ENCODE data around the gene FCHSD2. TPM values are rescaled to one million over a fixed set of nuclear protein-coding genes. Genes with fewer than 3 reads are reported as not detected.
A peak's percentile ranks its signal among the peaks of the same experiment; 100 is the strongest.

The FCHSD2 gene
- total and polyA plus RNA-seq, 2 donors (not counting 3 experiments of a cell fraction or from before 2014, with no cell fraction given), result 20.8 to 56.9 TPM

- no TSS peak for BruUV-seq (replicated peaks)
- Histone ChIP-seq H2AFZ (ENCODE audit: low read depth, low read length) (no peak overlapping the region), H3K4me2 (ENCODE audit: insufficient read depth, low read length) (peak overlapping the region; percentile 70), H3K9me3 (replicated peaks; ENCODE audit: control insufficient read depth, insufficient read depth, low read length) (no peaks in the 10 kb centered on the region), H3K36me3 (ENCODE audit: control insufficient read depth in 2 of 2, extremely low read depth in 1 of 2, insufficient read depth in 2 of 2, low read length in 2 of 2) (peaks cover 0 to 4% of the 10 kb centered on the region in 2 experiments), H3K4me3 (replicated peaks in 1 of 3; ENCODE audit: insufficient read depth in 1 of 3, low read depth in 1 of 3, low read length in 3 of 3) (no peak overlapping the region), H3K9ac (replicated peaks; ENCODE audit: extremely low read depth, insufficient read depth, low read length) (peak overlapping the region; percentile 37), H3K27me3 (ENCODE audit: control insufficient read depth in 2 of 2, insufficient read depth in 2 of 2, low read length in 2 of 2) (no peaks in the 10 kb centered on the region), H3K79me2 (ENCODE audit: control insufficient read depth, insufficient read depth, low read length) (peaks cover 2% of the 10 kb centered on the region), H3K4me1 (ENCODE audit: control insufficient read depth, extremely low read depth, insufficient read depth, low read length) (peaks cover 29% of the 10 kb centered on the region), H3K9me1 (replicated peaks; ENCODE audit: control insufficient read depth, extremely low read depth, insufficient read depth, low read length) (peaks cover 3% of the 10 kb centered on the region), H3K27ac (ENCODE audit: insufficient read depth, low read depth, low read length) (peak overlapping the region; percentile 9), H4K20me1 (replicated peaks; ENCODE audit: control insufficient read depth, extremely low read depth, insufficient read depth, low read length) (no peaks in the 10 kb centered on the region)
- TF ChIP-seq EZH2 (IDR thresholded peaks at IDR 0.05; ENCODE audit: borderline replicate concordance, low read depth, low read length, severe bottlenecking) (no peak), MYC (IDR thresholded peaks at IDR 0.05; ENCODE audit: low read depth, low read length) (no peak), JUN (IDR thresholded peaks at IDR 0.05; ENCODE audit: borderline replicate concordance, insufficient read depth, insufficient read length, low read depth) (peak; percentile 82), FOS (IDR thresholded peaks at IDR 0.05; ENCODE audit: borderline replicate concordance, insufficient read depth, low read length) (peak; percentile 32)
- CTCF ChIA-PET, result interaction anchor here (0.7 to 1.9 kb wide), 9 partner anchors 10 to 425 kb away, joined by 3 to 7 read pairs (median 4); partner anchors contain the start of gene FCHSD2
- peak; percentile 76 for FAIRE-seq
- peak; percentile 96 for DNase-seq (ENCODE audit: low read depth, low spot score)
- intact Hi-C loops (cut with micrococcal nuclease), result no loop called here
- POLR2A ChIA-PET, result no interaction called here
- dilution Hi-C loops (cut with MboI; ENCODE audit: extremely low pct_ligation_motif_present, low sequenced_read_pairs), result no loop called here
Measured at GRCh38 chr11:72864702-72865655, 277.1 kb downstream of the FCHSD2 start.

- BruUV-seq (replicated peaks), result no TSS peak
- dilution Hi-C loops (cut with MboI; ENCODE audit: extremely low pct_ligation_motif_present, low sequenced_read_pairs) (no loop called here), intact Hi-C loops (cut with micrococcal nuclease) (no loop called here)
- DNase-seq (ENCODE audit: low read depth, low spot score) (peak; percentile 11), FAIRE-seq (no peak)
- peaks cover 23% of the 10 kb centered on the region for H3K4me1 ChIP-seq (ENCODE audit: control insufficient read depth, extremely low read depth, insufficient read depth, low read length)
- no peak for TF ChIP-seq MYC (IDR thresholded peaks at IDR 0.05; ENCODE audit: low read depth, low read length)
- peak; percentile 8 for TF ChIP-seq GATA2 (IDR thresholded peaks at IDR 0.05; ENCODE audit: insufficient read depth, insufficient read length, low read depth, low read length)
- H3K27me3 ChIP-seq (ENCODE audit: control insufficient read depth in 2 of 2, insufficient read depth in 2 of 2, low read length in 2 of 2), result no peaks in the 10 kb centered on the region
- no peak overlapping the region for H3K4me3 ChIP-seq (replicated peaks in 1 of 3; ENCODE audit: insufficient read depth in 1 of 3, low read depth in 1 of 3, low read length in 3 of 3)
- no peak overlapping the region for H3K9ac ChIP-seq (replicated peaks; ENCODE audit: extremely low read depth, insufficient read depth, low read length)
- no peak overlapping the region for H2AFZ ChIP-seq (ENCODE audit: low read depth, low read length)
- CTCF ChIA-PET, result interaction anchor here (1.0 to 1.9 kb wide), 3 partner anchors 61 to 314 kb away, joined by 3 to 7 read pairs (median 4); partner anchors contain the start of gene FCHSD2
- H3K36me3 ChIP-seq (ENCODE audit: control insufficient read depth in 2 of 2, extremely low read depth in 1 of 2, insufficient read depth in 2 of 2, low read length in 2 of 2), result peaks cover 0 to 4% of the 10 kb centered on the region in 2 experiments
- POLR2A ChIA-PET, result no interaction called here
- no peaks in the 10 kb centered on the region for H3K9me3 ChIP-seq (replicated peaks; ENCODE audit: control insufficient read depth, insufficient read depth, low read length)
- no peak overlapping the region for H3K27ac ChIP-seq (ENCODE audit: insufficient read depth, low read depth, low read length)
- H3K9me1 ChIP-seq (replicated peaks; ENCODE audit: control insufficient read depth, extremely low read depth, insufficient read depth, low read length), result peaks cover 3% of the 10 kb centered on the region
- H3K4me2 ChIP-seq (ENCODE audit: insufficient read depth, low read length), result no peak overlapping the region
- H3K79me2 ChIP-seq (ENCODE audit: control insufficient read depth, insufficient read depth, low read length), result peaks cover 2% of the 10 kb centered on the region
- H4K20me1 ChIP-seq (replicated peaks; ENCODE audit: control insufficient read depth, extremely low read depth, insufficient read depth, low read length), result no peaks in the 10 kb centered on the region
Measured at GRCh38 chr11:72863916-72864315, 278.2 kb downstream of the FCHSD2 start.

Data from endothelial cell of umbilical vein (primary cell).